SK-N-SH treated with all-trans-retinoic acid at 6 μM for 48 hours (cell line): ENCODE data around the gene TM6SF1.

Experiments
- ARNTL ChIP-seq: fragments of 450-650 bp; formaldehyde crosslinking; IDR thresholded peaks from 2 replicates; pipeline ENCODE4 v1.5.0; 2020; ENCODE audit warnings: low read depth, mild to moderate bottlenecking, moderate library complexity, borderline replicate concordance
- GLIS3 ChIP-seq: fragments of 250-450 bp; sonication (Bioruptor Pico); IDR thresholded peaks from 2 replicates; pipeline ENCODE4 v1.5.0; 2020; ENCODE audit warnings: mild to moderate bottlenecking, moderate library complexity
- RARB ChIP-seq: fragments of 250-450 bp; sonication (Bioruptor Pico); IDR thresholded peaks from 2 replicates; pipeline ENCODE4 v1.8.0; 2021; ENCODE audit warnings: mild to moderate bottlenecking, moderate library complexity
- ZC3H10 ChIP-seq: fragments of 250-450 bp; sonication (Bioruptor Pico); IDR thresholded peaks from 2 replicates; pipeline ENCODE4 v1.5.1; 2021; ENCODE audit warnings: mild to moderate bottlenecking, moderate library complexity

- TF ChIP-seq ARNTL (CRISPR knock-in tag) (no peak), RARB (CRISPR knock-in tag) (no peak), ZC3H10 (CRISPR knock-in tag) (no peak), GLIS3 (no peak)
These were observed 48.5 kb downstream of the TM6SF1 start for GRCh38 chr15:83155942-83156341.
